Activated CD4-positive, alpha-beta T cell treated with anti-CD3 and anti-CD28 coated beads, Interleukin-2, amount 10 ng/mL, durations not matched to agents 7 days and 5 days (primary cell): ENCODE data around the gene BORA. TPM values are rescaled to one million over a fixed set of nuclear protein-coding genes. Genes with fewer than 3 reads are reported as not detected.
"Not testable (repeated sequence)": the region's sequence is repeated elsewhere in the genome, so short reads cannot be mapped to it uniquely, and the experiment has no call there.

Experiments used
- CTCF ChIA-PET: fragments of 350-600 bp; sonication (Branson Sonifier 250); formaldehyde crosslinking; loops from one replicate; lab custom pipeline; 2021; ENCODE audit warnings: antibody characterized with exemption; lab: Charles Lee
- POLR2A ChIA-PET: fragments of 350-600 bp; sonication (Branson Sonifier 250); formaldehyde crosslinking; loops from one replicate; lab custom pipeline; 2021; ENCODE audit warnings: antibody characterized with exemption; lab: Charles Lee
- DNase-seq: peaks from one replicate; pipeline ENCODE4 v3.0.0-alpha.2; 2020
- H3K27ac Mint-ChIP-seq: one replicate; pipeline ENCODE4 v1.8.0; 2021; ENCODE audit warnings: mild to moderate bottlenecking, moderate library complexity, mixed read lengths
- H3K27me3 Mint-ChIP-seq: one replicate; pipeline ENCODE4 v1.8.0; 2021; ENCODE audit warnings: mixed read lengths
- H3K36me3 Mint-ChIP-seq: one replicate; pipeline ENCODE4 v1.8.0; 2021; ENCODE audit warnings: low read depth, mixed read lengths
- H3K4me1 Mint-ChIP-seq: one replicate; pipeline ENCODE4 v1.8.0; 2021; ENCODE audit warnings: mixed read lengths
- H3K4me3 Mint-ChIP-seq: one replicate; pipeline ENCODE4 v1.8.0; 2021; ENCODE audit warnings: mild to moderate bottlenecking, moderate library complexity, mixed read lengths
- H3K9me3 Mint-ChIP-seq: one replicate; pipeline ENCODE4 v1.8.0; 2021; ENCODE audit warnings: mixed read lengths
- total RNA-seq, 2 experiments: library from RNA; stranded (reverse); gene quantifications; one replicate each; pipeline ENCODE4 v1.2.3, GENCODE V29; 2021

BORA gene
- total RNA-seq, 2 experiments from 2014 or later: 31.1 to 32.0 TPM

GRCh38 chr13:72782717-72783116 is 55.0 kb downstream of the BORA start:
- Mint-ChIP-seq H3K4me3 (peak overlapping the region; percentile 94), H3K36me3 (peaks cover 37% of the 10 kb centered on the region), H3K27ac (peak overlapping the region; percentile 98), H3K27me3 (no peaks in the 10 kb centered on the region), H3K4me1 (peaks cover 50% of the 10 kb centered on the region), H3K9me3 (no peaks in the 10 kb centered on the region)
- POLR2A ChIA-PET: no interaction called here
- CTCF ChIA-PET: no interaction called here
- no peak for DNase-seq

DNA sequence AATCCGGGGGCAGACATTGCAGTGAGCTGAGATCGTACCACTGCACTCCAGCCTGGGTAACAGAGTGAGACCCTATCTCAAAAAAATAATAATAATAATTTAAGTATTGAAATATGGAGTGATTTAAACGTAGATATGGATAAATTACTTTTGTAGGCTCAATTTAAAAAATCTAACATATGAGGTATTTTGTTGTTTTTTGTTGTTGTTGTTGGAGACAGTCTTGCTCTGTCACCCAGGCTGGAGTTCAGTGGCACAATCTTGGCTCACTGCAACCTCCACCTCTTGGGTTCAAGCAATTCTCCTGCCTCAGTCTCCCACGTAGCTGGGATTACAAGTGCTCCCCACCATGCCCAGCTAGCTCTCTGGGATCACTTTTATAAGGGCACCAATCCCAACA is 57.0 kb downstream of the BORA start:
- POLR2A ChIA-PET, H3K4me3 Mint-ChIP-seq, CTCF ChIA-PET, DNase-seq, H3K27me3 Mint-ChIP-seq, H3K9me3 Mint-ChIP-seq: not testable (repeated sequence)
- Mint-ChIP-seq H3K36me3 (peaks cover 32% of the 10 kb centered on the region), H3K4me1 (peaks cover 44% of the 10 kb centered on the region), H3K27ac (peak overlapping the region; percentile 73)

DNA sequence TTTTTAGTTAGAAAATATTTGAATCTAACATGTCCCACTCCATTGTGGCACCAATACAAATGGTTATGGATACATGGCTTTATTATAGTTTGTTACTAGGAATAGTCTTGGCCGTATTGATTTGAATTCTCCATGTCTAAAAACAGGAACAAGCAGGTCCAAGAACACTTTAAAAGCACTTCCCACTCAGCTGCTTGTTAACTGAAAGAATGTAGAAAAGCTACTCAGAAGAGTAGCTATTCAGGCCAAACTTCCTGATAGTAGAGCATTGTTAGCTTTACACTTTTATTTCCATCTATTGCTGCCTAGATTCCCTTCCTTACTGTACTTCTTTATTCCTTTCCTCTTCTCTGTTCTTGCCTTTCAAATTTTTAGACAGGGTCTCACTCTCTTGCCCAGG is 61.1 kb downstream of the BORA start:
- CTCF ChIA-PET: interaction anchor here (0.7 to 1.2 kb wide), 4 partner anchors 12 to 136 kb away, joined by 3 read pairs; no protein-coding TSS in a partner anchor
- no peak for DNase-seq
- H3K4me1 Mint-ChIP-seq: peaks cover 25% of the 10 kb centered on the region
- no peak overlapping the region for H3K27ac Mint-ChIP-seq
- POLR2A ChIA-PET: interaction anchor here (0.7 kb wide), 1 partner anchor 765 kb away, joined by 3 read pairs; no protein-coding TSS in a partner anchor
- peaks cover 44% of the 10 kb centered on the region for H3K36me3 Mint-ChIP-seq
- no peak overlapping the region for H3K4me3 Mint-ChIP-seq
- H3K27me3 Mint-ChIP-seq: no peaks in the 10 kb centered on the region
- peaks cover 6% of the 10 kb centered on the region for H3K9me3 Mint-ChIP-seq

DNA sequence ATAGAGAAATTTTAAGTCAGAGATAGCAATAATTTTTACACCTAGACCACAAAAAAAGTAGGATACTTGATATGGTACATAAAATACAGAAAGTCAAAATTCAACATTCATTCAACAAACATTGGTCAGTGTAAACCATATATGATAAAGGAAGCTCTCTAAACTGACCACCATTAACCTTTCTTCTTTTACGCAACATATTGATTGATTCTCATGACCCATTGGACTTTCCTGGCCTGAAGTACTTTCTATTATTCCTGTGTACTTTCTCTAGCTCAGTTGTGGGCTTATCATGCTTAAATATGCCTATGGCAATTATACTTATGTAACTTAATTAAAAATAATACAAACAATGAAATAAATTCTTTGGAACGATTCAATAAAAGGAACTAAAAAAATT is 64.9 kb downstream of the BORA start:
- ChIA-PET POLR2A (no interaction called here), CTCF (no interaction called here)
- Mint-ChIP-seq H3K4me1 (peaks cover 7% of the 10 kb centered on the region), H3K4me3 (no peak overlapping the region), H3K9me3 (peaks cover 9% of the 10 kb centered on the region), H3K27me3 (no peaks in the 10 kb centered on the region), H3K27ac (no peak overlapping the region), H3K36me3 (peaks cover 54% of the 10 kb centered on the region)
- DNase-seq: no peak

GRCh38 chr13:72798817-72799216 is 71.1 kb downstream of the BORA start:
- ChIA-PET POLR2A (no interaction called here), CTCF (interaction anchor here (1.2 kb wide), 1 partner anchor 12 kb away, joined by 3 read pairs; no protein-coding TSS in a partner anchor)
- DNase-seq: no peak
- Mint-ChIP-seq H3K27me3 (no peaks in the 10 kb centered on the region), H3K4me1 (peaks cover 5% of the 10 kb centered on the region), H3K9me3 (peaks cover 4% of the 10 kb centered on the region), H3K27ac (no peak overlapping the region), H3K36me3 (peaks cover 65% of the 10 kb centered on the region), H3K4me3 (no peak overlapping the region)

GRCh38 chr13:72804301-72804700 is 76.6 kb downstream of the BORA start:
- no peak overlapping the region for H3K27ac Mint-ChIP-seq
- no peak overlapping the region for H3K4me3 Mint-ChIP-seq
- H3K36me3 Mint-ChIP-seq: peaks cover 64% of the 10 kb centered on the region
- CTCF ChIA-PET: no interaction called here
- peaks cover 3% of the 10 kb centered on the region for H3K4me1 Mint-ChIP-seq
- POLR2A ChIA-PET: no interaction called here
- peaks cover 7% of the 10 kb centered on the region for H3K9me3 Mint-ChIP-seq
- H3K27me3 Mint-ChIP-seq: no peaks in the 10 kb centered on the region
- no peak for DNase-seq

Other genes starting within 250 kb of the BORA start
- gene MZT1, start 294 bp upstream of the BORA start, total RNA-seq: 10 to 100 TPM; 14.7 to 20.0 TPM
- 10 to 100 TPM; 31.8 to 35.8 TPM for gene DIS3, start 54.0 kb downstream of the BORA start, total RNA-seq
- 10 to 100 TPM; 30.0 to 32.0 TPM for gene PIBF1, start 54.2 kb downstream of the BORA start, total RNA-seq